ENCODE measurements around the gene SRPK1. TPM values are rescaled to one million over a fixed set of nuclear protein-coding genes. Genes with fewer than 3 reads are reported as not detected.
"Not testable (repeated sequence)": the region's sequence is repeated elsewhere in the genome, so short reads cannot be mapped to it uniquely, and the experiment has no call there.

The SRPK1 gene
- total RNA-seq, 1 experiment from 2014 or later: 17.1 TPM

- in situ Hi-C loops (cut with HindIII; ENCODE audit: low pct_unique_long_range_greater_than_20kb, low sequenced_read_pairs); DNase-seq (ENCODE audit: low read depth): not testable (repeated sequence)
Observed at GRCh38 chr6:35908753-35909401, 12.0 kb downstream of the SRPK1 start.

GRCh38 chr6:35907750-35908149 is 13.1 kb downstream of the SRPK1 start:
- in situ Hi-C loops (cut with HindIII; ENCODE audit: low pct_unique_long_range_greater_than_20kb, low sequenced_read_pairs): no loop called here
- DNase-seq (ENCODE audit: low read depth): no peak

- DNase-seq (ENCODE audit: low read depth): no peak
- in situ Hi-C loops (cut with HindIII; ENCODE audit: low pct_unique_long_range_greater_than_20kb, low sequenced_read_pairs): no loop called here
Observed at GRCh38 chr6:35906499-35906846, 14.4 kb downstream of the SRPK1 start.

GRCh38 chr6:35905841-35906498 is 14.9 kb downstream of the SRPK1 start:
- no peak for DNase-seq (ENCODE audit: low read depth)
- in situ Hi-C loops (cut with HindIII; ENCODE audit: low pct_unique_long_range_greater_than_20kb, low sequenced_read_pairs): no loop called here

GRCh38 chr6:35905141-35905785 is 15.6 kb downstream of the SRPK1 start:
- in situ Hi-C loops (cut with HindIII; ENCODE audit: low pct_unique_long_range_greater_than_20kb, low sequenced_read_pairs): no loop called here
- DNase-seq (ENCODE audit: low read depth): no peak

GRCh38 chr6:35903679-35904078 is 17.2 kb downstream of the SRPK1 start:
- no peak for DNase-seq (ENCODE audit: low read depth)
- in situ Hi-C loops (cut with HindIII; ENCODE audit: low pct_unique_long_range_greater_than_20kb, low sequenced_read_pairs): no loop called here

- DNase-seq (ENCODE audit: low read depth): no peak
- in situ Hi-C loops (cut with HindIII; ENCODE audit: low pct_unique_long_range_greater_than_20kb, low sequenced_read_pairs): no loop called here
Observed at GRCh38 chr6:35900448-35900847, 20.4 kb downstream of the SRPK1 start.

GRCh38 chr6:35898003-35898402 is 22.9 kb downstream of the SRPK1 start:
- in situ Hi-C loops (cut with HindIII; ENCODE audit: low pct_unique_long_range_greater_than_20kb, low sequenced_read_pairs): no loop called here
- no peak for DNase-seq (ENCODE audit: low read depth)

GRCh38 chr6:35897486-35897885 is 23.4 kb downstream of the SRPK1 start:
- DNase-seq (ENCODE audit: low read depth): no peak
- in situ Hi-C loops (cut with HindIII; ENCODE audit: low pct_unique_long_range_greater_than_20kb, low sequenced_read_pairs): no loop called here

- in situ Hi-C loops (cut with HindIII; ENCODE audit: low pct_unique_long_range_greater_than_20kb, low sequenced_read_pairs): no loop called here
- no peak for DNase-seq (ENCODE audit: low read depth)
Observed at GRCh38 chr6:35897036-35897435, 23.9 kb downstream of the SRPK1 start.

- in situ Hi-C loops (cut with HindIII; ENCODE audit: low pct_unique_long_range_greater_than_20kb, low sequenced_read_pairs): no loop called here
- no peak for DNase-seq (ENCODE audit: low read depth)
Observed at GRCh38 chr6:35896228-35896627, 24.7 kb downstream of the SRPK1 start.

- in situ Hi-C loops (cut with HindIII; ENCODE audit: low pct_unique_long_range_greater_than_20kb, low sequenced_read_pairs): no loop called here
- DNase-seq (ENCODE audit: low read depth): no peak
Observed at GRCh38 chr6:35895560-35895959, 25.3 kb downstream of the SRPK1 start.

- in situ Hi-C loops (cut with HindIII; ENCODE audit: low pct_unique_long_range_greater_than_20kb, low sequenced_read_pairs): no loop called here
- no peak for DNase-seq (ENCODE audit: low read depth)
Observed at GRCh38 chr6:35894776-35895175, 26.1 kb downstream of the SRPK1 start.

GRCh38 chr6:35893246-35893645 is 27.7 kb downstream of the SRPK1 start:
- in situ Hi-C loops (cut with HindIII; ENCODE audit: low pct_unique_long_range_greater_than_20kb, low sequenced_read_pairs): no loop called here
- peak; percentile 77 for DNase-seq (ENCODE audit: low read depth)

GRCh38 chr6:35892482-35892881 is 28.4 kb downstream of the SRPK1 start:
- in situ Hi-C loops (cut with HindIII; ENCODE audit: low pct_unique_long_range_greater_than_20kb, low sequenced_read_pairs): no loop called here
- no peak for DNase-seq (ENCODE audit: low read depth)

- in situ Hi-C loops (cut with HindIII; ENCODE audit: low pct_unique_long_range_greater_than_20kb, low sequenced_read_pairs): no loop called here
- no peak for DNase-seq (ENCODE audit: low read depth)
Observed at GRCh38 chr6:35879151-35879550, 41.7 kb downstream of the SRPK1 start.

- no peak for DNase-seq (ENCODE audit: low read depth)
- in situ Hi-C loops (cut with HindIII; ENCODE audit: low pct_unique_long_range_greater_than_20kb, low sequenced_read_pairs): no loop called here
Observed at GRCh38 chr6:35876902-35877301, 44.0 kb downstream of the SRPK1 start.

- in situ Hi-C loops (cut with HindIII; ENCODE audit: low pct_unique_long_range_greater_than_20kb, low sequenced_read_pairs): no loop called here
- no peak for DNase-seq (ENCODE audit: low read depth)
Observed at GRCh38 chr6:35874730-35875129, 46.2 kb downstream of the SRPK1 start.

GRCh38 chr6:35859367-35859766 is 61.5 kb downstream of the SRPK1 start:
- in situ Hi-C loops (cut with HindIII; ENCODE audit: low pct_unique_long_range_greater_than_20kb, low sequenced_read_pairs): no loop called here

GRCh38 chr6:35857853-35858252 is 63.0 kb downstream of the SRPK1 start:
- in situ Hi-C loops (cut with HindIII; ENCODE audit: low pct_unique_long_range_greater_than_20kb, low sequenced_read_pairs): no loop called here
- DNase-seq (ENCODE audit: low read depth): no peak

More at GRCh38 chr6:35859367-35859766, 61.5 kb downstream of the SRPK1 start:
- DNase-seq (ENCODE audit: low read depth): no peak
